Neural progenitor cell (in vitro differentiated cells): Measurements from ENCODE around the gene MLX.

Experiments
- CTCF ChIP-seq: fragments of 200-600 bp; sonication (generic); IDR thresholded peaks from 2 replicates; pipeline ENCODE4 v1.5.1; 2017; ENCODE audit warnings: antibody characterized with exemption, mild to moderate bottlenecking
- EZH2 ChIP-seq: fragments of 200-600 bp; sonication (generic); IDR thresholded peaks from 2 replicates; pipeline ENCODE4 v1.6.1; 2017; ENCODE audit warnings: antibody characterized with exemption, mild to moderate bottlenecking, moderate library complexity
- EZH2phosphoT487 ChIP-seq: fragments of 200-600 bp; sonication (generic); IDR thresholded peaks from 2 replicates; pipeline ENCODE4 v1.6.1; 2017; ENCODE audit warnings: antibody characterized with exemption

GRCh38 chr17:42536372-42537155 is 30.3 kb upstream of the MLX start:
- TF ChIP-seq CTCF (no peak), EZH2 (no peak), EZH2phosphoT487 (no peak)
